Medulla oblongata (tissue), 1 donor: ENCODE results near the gene PGM2L1.
"Not testable (repeated sequence)": the region's sequence is repeated elsewhere in the genome, so short reads cannot be mapped to it uniquely, and the experiment has no call there.

Experiments used
- DNase-seq: peaks from one replicate; pipeline ENCODE4 v3.0.0-alpha.2; 2015; ENCODE audit errors: extremely low spot score

PGM2L1 gene

DNA sequence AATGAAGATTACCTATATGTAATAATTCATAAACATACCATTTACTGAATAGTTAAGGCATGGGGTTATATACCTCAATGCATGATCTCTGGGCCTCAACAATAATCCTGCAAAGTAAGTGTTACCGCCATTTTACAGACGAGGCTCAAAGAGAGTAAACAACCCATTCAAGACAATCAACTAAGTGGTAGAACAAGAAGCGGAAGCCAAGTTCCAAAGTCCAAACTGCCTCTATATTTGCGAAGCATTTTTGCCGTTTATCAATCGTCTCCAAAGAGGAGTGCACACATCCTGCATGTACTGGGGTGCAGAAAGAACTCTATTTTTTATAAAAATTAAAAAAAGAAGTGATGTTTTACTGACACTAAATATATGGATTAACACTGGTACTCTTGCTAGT, 59.3 kb downstream of the PGM2L1 start:
- no peak for DNase-seq

DNA sequence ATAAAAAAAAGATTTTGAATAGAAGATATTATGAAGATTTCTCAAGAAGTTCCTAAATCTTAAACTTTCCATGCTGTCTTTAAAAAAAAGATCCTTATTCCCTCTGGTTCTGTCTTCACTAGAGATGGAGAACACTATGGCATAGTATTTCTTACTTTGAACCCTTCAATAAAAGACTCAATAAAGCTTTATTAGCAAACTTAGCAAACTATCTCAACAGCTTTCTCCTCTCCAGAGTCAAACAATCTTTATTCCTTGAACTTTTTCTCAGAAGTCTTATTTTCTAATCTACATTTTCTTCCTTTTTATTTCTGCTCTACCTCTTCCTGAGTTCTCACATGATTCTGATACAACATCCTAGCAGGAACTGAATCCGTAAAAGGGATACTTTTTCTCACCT, 65.0 kb downstream of the PGM2L1 start:
- no peak for DNase-seq

DNA sequence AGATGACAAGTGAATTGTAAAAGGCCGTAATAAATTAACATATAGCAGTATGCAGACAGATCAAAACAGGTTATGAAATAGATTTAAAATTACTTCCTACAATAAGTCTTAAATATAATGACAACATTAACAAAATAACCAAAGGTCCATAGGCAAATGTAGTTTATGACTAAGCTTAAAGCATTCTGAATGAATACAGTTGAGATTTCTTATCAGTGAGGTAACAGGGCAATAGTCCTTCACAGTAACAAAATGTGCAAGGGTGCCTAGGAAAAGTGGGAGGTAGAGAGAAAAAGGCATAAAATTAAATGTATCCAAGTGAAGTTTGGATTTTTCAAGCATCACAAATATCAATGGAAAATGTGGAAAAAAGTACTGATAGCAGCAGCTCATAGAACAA, 65.9 kb downstream of the PGM2L1 start:
- no peak for DNase-seq

- DNase-seq, result not testable (repeated sequence)
Observed at GRCh38 chr11:74331000-74331399, 67.2 kb downstream of the PGM2L1 start.

GRCh38 chr11:74330075-74330858, 68.0 kb downstream of the PGM2L1 start:
- no peak for DNase-seq

GRCh38 chr11:74327076-74327475, 71.2 kb downstream of the PGM2L1 start:
- no peak for DNase-seq

- DNase-seq, result no peak
Observed at GRCh38 chr11:74326665-74327064, 71.6 kb downstream of the PGM2L1 start.

- peak; percentile 82 for DNase-seq
Observed at GRCh38 chr11:74325649-74326645, 72.3 kb downstream of the PGM2L1 start.

DNA sequence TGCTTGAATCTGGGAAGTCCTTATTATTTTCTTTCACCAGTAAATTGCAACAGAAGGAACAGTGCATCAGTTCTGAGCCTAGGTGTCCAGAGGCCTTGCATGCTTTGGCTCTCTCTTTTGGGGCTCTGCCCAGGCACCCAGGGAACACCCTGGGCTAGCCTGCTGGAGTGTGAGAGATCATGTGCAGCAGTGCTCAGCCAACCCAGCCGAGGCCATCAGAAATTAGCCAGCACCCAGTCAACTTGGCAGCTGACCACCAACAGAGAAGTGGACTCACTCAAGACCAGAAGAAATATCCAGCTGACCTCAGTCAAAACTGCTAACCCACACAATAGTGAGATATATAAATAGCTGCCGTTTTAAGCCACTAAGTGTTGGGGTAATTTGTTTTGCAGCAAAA, 75.6 kb downstream of the PGM2L1 start:
- peak; percentile 8 for DNase-seq

DNA sequence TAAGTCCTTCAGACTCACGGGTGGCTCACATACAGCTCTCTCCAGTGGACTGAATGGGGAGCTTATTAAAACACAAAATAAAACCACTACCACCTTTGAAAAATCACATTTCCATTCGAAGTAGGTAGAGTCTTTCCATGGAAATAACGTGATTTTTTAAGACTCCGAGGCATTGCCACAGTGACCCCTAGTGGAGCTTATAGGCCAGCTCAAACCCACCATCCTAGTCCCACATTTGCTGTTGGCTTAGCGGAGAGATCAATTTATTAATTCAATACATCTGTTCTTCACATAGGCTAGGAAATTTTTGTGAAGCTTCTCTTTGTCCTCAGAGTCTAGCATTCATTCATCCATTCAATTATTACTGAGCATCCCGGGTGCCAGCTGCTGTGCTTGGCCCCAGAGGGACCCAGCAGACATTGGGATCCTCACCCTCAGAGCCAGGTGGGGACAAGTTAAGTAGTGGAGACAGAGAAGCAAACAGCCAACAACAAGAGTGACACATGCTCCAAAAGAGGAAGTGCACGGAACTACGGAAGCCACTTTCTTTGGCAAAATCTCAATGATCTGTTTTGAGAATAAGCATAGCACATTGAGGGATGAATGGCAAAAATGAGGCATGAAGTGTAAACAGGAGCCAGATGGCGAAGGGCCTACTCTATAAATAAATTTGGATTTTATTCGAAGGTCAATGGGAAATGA, 76.6 kb downstream of the PGM2L1 start:
- DNase-seq, result peak; percentile 35

DNA sequence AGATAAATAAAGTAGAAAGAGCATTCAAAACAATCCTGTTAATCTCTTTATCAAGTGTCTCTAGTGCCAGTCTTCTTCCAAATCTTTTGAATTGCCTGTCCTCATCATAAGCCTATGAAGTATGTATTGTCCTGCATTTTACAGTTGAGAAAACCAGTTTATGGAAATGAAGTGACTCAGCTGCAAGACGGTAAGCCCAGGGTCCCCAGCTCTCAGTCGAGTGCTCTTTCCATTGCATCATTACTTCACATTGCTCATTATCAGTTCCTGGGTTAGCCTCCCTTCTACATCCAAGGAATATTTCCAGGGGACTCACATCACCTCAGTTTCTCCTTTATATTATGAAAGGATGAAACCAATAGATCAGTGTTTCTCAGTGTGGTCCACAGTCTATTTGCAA, 77.7 kb downstream of the PGM2L1 start:
- DNase-seq, result no peak

GRCh38 chr11:74319139-74319816, 79.0 kb downstream of the PGM2L1 start:
- DNase-seq, result no peak

- no peak for DNase-seq
Observed at GRCh38 chr11:74318241-74318932, 79.8 kb downstream of the PGM2L1 start.

GRCh38 chr11:74316772-74317505, 81.3 kb downstream of the PGM2L1 start:
- no peak for DNase-seq

DNA sequence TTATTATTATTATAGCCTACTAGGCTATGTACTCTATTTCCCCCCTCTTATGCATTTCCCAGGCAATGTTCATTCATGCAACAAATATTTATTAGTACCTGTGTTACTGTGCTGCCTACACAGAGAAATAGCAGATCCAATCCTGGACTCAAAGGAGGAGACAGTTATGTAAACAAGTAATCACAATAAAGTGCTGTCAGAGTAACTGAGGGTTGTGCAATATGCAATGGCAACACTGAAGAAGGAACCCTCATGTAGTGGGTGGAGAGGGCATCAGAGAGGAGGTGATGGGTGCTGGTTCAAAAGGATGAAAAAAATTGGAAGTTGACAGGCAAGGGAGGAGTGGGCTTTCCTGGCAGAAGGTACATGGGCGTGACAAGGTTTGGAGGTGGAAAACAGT, 85.9 kb downstream of the PGM2L1 start:
- DNase-seq, result no peak

GRCh38 chr11:74311352-74311926, 86.8 kb downstream of the PGM2L1 start, which contains the start of gene P4HA3:
P4HA3 (minus strand) TSS chr11:74311640; CDS start chr11:74311611, 29 bp downstream.
- no peak for DNase-seq

DNA sequence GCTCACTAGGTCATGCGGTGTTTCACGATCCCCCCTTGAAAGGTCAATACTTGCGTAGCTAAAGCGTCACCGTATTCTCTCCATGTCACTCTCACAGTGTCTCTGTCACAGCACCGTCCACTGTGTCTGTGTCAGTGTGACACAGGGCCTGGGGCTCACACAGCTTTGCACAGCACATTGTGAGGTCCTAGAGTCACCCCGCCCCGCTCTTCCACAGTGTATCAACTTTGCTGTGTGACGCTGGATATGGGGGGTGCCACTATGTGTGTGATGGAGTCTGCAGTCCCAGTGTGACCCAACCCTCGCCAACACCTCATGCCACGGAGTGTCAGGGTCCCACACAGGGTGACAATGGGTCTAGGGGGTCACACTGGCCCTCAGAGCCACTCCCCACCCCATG, 87.4 kb downstream of the PGM2L1 start:
- no peak for DNase-seq

- no peak for DNase-seq
Observed at GRCh38 chr11:74307434-74307833, 90.8 kb downstream of the PGM2L1 start.

DNA sequence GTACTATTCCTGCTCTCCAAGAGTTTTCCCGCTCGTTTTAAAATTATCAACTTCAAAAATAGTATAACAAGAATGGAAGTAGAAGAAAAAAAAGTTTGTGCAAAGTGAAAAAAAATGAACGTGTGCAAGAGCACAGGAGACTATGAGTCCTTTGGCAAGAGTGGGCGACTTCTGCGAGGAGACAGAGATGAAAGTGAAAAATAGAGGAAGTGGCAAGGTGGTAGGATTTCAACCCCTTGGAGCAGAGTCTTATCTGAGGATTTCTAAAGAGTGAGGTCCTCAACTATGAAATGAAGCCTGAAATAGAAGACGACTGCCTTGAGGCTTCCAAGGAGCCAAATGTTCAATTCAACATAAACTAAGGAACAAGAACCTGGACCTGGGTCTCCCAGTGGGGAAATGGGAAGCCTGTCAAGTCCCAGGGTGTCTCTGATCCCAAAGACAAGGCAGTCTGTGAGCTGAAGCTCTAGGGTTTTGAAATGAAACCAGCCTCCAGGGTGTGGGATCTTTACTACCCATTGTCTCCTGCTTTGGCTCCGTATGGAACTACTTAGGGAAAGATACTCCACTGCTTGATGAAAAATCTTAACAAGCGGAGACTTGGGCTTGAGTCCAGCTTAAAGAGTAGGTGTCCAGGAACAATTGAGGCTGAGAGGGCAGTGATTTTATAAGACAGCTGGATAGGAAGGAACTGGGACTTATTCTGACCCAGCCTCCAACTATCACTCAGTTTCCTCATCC, 91.6 kb downstream of the PGM2L1 start:
- no peak for DNase-seq
